NB4 (cell line): Measurements from ENCODE around the gene GGCX.
"Not testable (repeated sequence)": the region's sequence is repeated elsewhere in the genome, so short reads cannot be mapped to it uniquely, and the experiment has no call there.

Experiments used
- POLR2A ChIP-seq: IDR thresholded peaks from 2 replicates; pipeline ENCODE4 v1.6.1; 2011; ENCODE audit warnings: mild to moderate bottlenecking; ENCODE audit not compliant: insufficient read length; ENCODE audit errors: extremely low read depth
- TF ChIP-seq, protein P1 (sequence below): IDR thresholded peaks from one replicate; pipeline ENCODE4 v1.5.1; 2012; ENCODE audit warnings: low read depth, low read length

DNA sequence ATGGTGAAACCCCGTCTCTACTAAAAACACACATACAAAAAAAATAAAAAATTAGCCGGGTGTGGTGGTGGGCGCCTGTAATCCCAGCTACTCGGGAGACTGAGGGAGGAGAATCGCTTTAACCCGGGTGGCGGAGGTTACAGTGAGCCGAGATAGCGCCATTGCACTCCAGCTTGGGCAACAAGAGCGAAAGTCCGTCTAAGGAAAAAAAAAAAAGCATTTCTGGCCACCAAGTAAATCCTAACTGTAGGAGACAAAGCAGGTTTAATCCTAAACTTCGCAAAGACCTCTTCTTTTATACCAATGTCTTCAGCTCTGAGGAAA is 928 bp downstream of the GGCX start:
- TF ChIP-seq, protein P1, sequence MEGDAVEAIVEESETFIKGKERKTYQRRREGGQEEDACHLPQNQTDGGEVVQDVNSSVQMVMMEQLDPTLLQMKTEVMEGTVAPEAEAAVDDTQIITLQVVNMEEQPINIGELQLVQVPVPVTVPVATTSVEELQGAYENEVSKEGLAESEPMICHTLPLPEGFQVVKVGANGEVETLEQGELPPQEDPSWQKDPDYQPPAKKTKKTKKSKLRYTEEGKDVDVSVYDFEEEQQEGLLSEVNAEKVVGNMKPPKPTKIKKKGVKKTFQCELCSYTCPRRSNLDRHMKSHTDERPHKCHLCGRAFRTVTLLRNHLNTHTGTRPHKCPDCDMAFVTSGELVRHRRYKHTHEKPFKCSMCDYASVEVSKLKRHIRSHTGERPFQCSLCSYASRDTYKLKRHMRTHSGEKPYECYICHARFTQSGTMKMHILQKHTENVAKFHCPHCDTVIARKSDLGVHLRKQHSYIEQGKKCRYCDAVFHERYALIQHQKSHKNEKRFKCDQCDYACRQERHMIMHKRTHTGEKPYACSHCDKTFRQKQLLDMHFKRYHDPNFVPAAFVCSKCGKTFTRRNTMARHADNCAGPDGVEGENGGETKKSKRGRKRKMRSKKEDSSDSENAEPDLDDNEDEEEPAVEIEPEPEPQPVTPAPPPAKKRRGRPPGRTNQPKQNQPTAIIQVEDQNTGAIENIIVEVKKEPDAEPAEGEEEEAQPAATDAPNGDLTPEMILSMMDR = not testable (repeated sequence)
- TF ChIP-seq POLR2A = not testable (repeated sequence)
